T-helper 2 cell treated with Interferon-gamma antibody and Interleukin-4, amounts not matched to agents 100 ng/mL and 5 ng/mL, for 36 hours (primary cell): ENCODE measurements around the gene RMRP. TPM values are rescaled to one million over a fixed set of nuclear protein-coding genes. Genes with fewer than 3 reads are reported as not detected.

Experiments used
- intact Hi-C: fragments of 100-400 bp; cut with micrococcal nuclease; formaldehyde crosslinking; loops from one replicate; pipeline ENCODE4 v1.15.1; 2023
- total RNA-seq: library from RNA; stranded (reverse); gene quantifications from 2 replicates; pipeline ENCODE4 v1.2.3, GENCODE V29; 2022

Gene RMRP
- total RNA-seq, result 5,282 and 6,266 TPM in 2 replicates

DNA sequence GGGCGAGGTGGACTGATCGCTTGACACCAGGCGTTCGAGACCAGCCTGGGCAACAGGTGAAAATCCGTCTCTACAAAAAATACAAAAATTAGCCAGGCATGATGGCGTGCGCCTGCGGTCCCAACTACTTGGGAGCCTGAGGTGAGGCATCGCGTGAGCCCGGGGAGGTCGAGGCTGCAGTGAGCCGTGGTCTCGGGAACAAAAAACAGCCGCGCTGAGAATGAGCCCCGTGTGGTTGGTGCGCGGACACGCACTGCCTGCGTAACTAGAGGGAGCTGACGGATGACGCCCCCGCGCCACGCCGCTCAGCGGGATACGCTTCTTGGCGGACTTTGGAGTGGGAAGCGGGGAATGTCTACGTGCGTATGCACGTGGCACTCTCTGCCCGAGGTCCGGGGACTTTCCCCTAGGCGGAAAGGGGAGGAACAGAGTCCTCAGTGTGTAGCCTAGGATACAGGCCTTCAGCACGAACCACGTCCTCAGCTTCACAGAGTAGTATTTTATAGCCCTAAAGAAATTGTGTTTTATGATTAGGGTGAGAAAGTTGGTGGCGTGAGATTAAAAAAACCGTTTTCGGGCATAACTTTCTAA is at the start of gene RMRP:
RMRP (minus strand) TSS at position 474 of the 591 bp plus-strand sequence.
- intact Hi-C loops, result loop anchor here (1.0 to 5.0 kb wide), 5 partner anchors 8 to 540 kb away; partner anchors contain the start of genes ATOSB, CREB3 and TLN1

GRCh38 chr9:35706951-35707350 is 49.1 kb upstream of the RMRP start:
- intact Hi-C loops, result no loop called here

DNA sequence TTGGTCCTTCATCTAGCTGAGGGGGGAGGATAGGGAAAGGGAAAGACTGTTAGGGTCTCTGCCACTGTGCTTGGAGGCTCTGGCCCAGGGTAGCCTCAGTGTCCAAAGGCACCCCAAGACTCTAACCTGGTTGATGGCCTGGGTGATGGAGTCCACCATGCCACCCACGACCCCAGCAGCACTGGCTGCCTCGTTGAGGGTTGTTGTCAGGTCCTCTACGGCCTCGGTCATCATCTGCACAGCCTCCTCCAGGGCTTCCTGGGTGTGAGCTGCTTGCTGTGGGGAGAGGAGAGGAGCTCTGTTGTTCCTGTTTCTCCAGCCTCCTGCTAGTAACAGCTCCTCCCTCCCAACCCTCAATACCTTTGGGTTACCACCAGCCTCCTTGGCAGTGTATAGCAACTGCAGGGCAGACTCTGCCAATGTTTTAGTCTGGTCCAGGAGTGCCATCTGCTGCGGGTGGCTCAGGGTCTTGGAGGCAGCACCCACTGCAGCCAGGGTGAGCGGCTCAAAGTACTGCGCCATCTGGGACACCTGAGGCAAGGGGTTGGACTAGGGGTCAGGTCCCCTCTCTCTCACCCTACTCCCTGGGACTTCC is 48.1 kb upstream of the RMRP start:
- intact Hi-C loops, result no loop called here

GRCh38 chr9:35705372-35705771 is 47.6 kb upstream of the RMRP start:
- intact Hi-C loops, result no loop called here

GRCh38 chr9:35703906-35704672 is 46.3 kb upstream of the RMRP start:
- intact Hi-C loops, result no loop called here

DNA sequence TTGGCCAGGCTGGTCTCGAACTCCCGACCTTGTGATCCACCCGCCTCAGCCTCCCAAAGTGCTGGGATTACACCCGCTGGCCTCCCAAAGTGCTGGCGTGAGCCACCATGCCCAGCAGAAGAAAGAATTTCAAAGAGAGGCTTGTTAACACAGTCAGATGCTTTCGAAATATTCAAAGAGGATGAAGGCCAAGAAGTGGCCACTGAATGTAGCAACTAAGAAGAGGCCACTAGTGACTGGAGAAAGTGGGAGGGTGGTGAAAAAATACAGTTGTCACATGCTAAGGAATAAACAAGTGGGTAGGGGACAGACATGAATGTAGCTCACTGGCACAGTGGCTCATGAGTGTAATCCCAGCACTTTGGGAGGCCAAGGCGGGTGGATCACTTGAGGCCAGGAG is 44.9 kb upstream of the RMRP start:
- intact Hi-C loops, result no loop called here

GRCh38 chr9:35700942-35701341 is 43.1 kb upstream of the RMRP start:
- intact Hi-C loops, result no loop called here

DNA sequence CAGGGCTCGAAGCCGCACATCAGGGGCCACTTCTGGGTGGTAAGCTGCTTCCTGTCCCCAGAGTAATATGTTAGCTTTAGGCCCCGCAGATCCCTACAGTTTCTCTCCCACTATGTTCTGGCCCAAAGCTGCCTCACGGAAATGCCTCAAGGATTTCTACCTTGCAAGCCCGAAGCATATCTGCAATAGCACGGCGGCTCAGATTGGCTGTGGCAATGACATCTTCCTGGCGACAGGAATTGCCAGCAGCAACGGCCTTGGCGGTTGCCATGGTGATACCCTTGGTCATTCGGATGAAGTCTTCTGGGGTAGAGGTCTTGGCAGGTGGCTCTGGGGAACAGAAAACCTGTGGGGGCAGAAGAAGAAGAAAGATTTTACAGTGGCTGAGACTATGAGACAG is 42.2 kb upstream of the RMRP start:
- intact Hi-C loops, result no loop called here

GRCh38 chr9:35698231-35698630 is 40.4 kb upstream of the RMRP start:
- intact Hi-C loops, result no loop called here

- intact Hi-C loops, result loop anchor here (2.0 kb wide), 2 partner anchors 31 to 39 kb away; partner anchors contain the start of genes CCDC107 and RMRP
Measured at GRCh38 chr9:35697486-35697885, 39.7 kb upstream of the RMRP start.

DNA sequence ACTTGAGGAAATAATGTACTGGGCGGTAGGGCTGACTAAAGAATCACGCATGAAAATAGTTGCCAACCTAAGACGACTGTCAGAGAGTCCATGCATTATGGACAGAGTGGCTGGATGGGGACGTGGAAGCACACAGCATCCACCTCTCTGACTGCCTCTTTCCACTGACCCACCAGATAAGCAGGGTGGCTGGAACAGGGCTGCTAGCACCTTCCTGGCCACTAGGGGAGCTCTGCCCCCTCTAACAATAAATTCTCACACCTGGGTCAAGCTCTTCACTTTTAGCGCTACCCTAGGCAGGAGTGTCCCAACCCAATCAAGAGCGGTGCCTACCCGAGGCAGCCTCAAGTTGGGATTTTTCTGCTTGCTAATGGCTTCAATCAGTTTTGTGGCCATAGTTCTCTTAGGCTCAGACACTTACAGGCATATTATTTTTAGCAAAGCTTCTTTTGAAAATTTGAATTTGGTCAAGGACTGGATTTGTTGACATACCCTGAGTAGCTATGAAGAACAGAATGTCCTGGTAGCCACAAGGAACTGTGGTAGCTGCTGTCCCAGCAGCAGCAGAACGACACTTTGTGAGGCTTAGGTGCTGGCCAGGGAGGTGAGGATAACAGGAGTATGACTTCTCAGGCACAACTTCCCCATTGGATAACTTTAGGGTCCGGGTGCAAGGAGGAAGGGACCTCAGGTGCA is 38.8 kb upstream of the RMRP start:
- intact Hi-C loops, result loop anchor here (2.0 kb wide), 2 partner anchors 32 to 38 kb away; partner anchors contain the start of genes CCDC107 and RMRP

DNA sequence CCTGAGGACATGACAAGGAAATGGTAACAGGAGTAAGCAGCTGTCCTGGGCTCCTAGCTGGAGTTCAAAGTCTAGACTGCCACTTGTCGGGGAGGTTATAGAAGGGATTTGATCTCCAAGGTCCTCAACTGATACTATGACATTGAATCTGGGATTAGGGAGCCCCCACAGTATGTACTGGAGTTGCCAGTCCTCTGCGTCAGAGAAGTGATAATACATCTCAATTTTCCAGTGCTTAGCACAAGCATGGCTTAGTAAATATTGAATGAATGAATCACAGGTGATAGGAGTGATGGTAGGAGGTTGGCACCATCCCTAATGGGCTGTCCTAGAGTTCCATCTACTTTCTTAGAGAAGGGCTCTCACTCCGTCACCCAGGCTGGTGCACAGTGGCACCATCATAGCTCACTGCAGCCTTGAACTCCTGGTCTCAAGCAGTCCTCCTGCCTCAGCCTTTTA is 38.2 kb upstream of the RMRP start:
- intact Hi-C loops, result loop anchor here (2.0 kb wide), 2 partner anchors 33 to 37 kb away; partner anchors contain the start of genes CCDC107 and RMRP

GRCh38 chr9:35691757-35692301 is 34.0 kb upstream of the RMRP start:
- intact Hi-C loops, result loop anchor here (5.0 kb wide), 1 partner anchor 45 kb away; no protein-coding TSS in a partner anchor

DNA sequence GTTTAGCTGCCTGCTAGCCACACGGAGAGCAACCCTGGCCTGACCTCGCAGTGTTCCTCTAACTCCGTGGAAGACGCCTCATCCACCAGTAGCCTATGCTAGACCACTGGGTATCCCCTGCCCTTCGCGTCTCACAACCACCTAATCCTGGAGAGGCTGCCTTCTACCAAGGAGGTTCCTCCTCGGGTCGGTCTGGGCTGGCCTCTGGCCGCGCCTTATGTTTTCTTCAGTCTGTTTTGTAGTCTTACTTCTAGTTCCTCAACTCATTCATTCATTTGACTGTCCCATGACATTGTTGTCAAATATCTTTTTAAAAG is 33.5 kb upstream of the RMRP start:
- intact Hi-C loops, result loop anchor here (5.0 kb wide), 1 partner anchor 44 kb away; no protein-coding TSS in a partner anchor

DNA sequence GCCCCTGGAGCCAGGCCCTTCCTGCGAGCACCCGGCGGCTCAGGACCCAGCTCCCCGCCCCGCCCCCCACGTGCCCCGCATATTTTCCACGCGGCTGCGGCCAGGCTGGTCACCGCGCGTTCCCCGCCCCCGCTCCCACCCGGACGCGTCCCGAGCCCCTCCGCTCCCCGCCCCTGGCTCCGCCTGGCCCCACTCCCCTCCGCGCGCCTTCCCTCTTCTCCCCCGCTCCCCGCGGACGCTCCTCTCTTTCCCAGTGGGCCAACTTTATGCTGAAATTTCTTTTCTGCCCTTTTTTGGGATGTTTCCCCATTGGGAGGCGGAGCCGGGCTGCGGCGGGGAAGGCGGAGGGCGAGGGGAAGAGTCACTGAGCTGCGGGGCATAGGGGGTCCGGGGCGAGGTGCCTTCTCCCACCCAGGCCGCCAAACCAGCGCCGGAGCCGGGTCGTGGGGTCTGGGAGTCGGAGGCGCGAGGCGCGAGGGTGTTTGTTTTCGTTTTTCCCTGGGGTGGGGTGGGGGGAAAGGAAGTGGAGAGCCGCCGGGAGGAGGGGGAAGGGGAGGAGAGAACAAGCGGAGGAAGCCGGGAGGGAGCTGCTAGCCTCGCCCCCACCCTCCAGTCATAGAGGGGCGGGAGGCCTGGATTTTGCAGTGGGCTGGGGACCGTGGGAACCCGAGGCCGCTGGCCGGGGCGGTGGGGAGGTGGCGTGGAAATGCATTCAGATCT is 33.0 kb upstream of the RMRP start:
- intact Hi-C loops, result loop anchor here (5.0 kb wide), 1 partner anchor 43 kb away; no protein-coding TSS in a partner anchor

- intact Hi-C loops, result loop anchor here (5.0 kb wide), 1 partner anchor 43 kb away; no protein-coding TSS in a partner anchor
Measured at GRCh38 chr9:35690294-35690613, 32.4 kb upstream of the RMRP start.

DNA sequence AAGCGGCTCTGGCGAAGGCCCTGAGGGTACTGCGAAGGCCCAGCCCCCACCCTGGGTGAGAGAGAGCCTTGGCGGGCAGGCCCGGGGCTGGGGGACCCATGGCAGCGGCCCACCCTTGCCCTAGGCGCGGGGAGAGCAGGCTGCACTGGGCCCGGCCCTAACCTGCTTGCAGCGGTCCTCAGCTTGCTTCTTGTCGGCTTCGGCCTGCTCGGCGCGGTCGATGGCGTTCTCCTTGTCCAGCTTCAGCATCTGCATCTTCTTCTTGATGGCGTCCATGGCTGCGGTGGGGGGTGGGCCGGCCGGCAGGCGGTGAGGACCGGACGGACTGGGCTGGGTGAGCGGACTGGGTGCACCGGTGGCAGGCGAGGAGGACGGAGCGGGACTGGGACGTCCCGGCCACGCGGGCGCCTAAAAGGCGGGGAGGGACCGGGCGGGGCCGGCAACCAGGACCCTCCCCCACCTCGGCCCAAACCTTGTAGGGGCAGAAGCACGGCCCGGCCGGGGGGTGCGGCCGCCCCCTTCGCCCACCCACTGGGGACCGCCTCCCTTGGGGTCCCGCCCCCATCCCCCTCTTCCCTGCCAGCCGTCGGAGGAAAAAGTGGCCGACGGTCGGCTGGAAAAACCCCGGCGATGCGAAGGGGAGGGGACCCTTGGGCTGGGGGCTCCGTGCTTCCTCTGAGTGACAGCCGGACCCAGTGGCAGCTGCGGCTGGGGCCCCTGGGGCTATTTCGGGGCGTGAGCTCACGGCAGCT is 31.9 kb upstream of the RMRP start, which contains the start of gene TPM2:
TPM2 (minus strand) TSS at position 384 of the 752 bp plus-strand sequence; CDS start at position 276, 108 bp downstream.
- intact Hi-C loops, result loop anchor here (5.0 kb wide), 1 partner anchor 42 kb away; no protein-coding TSS in a partner anchor

- intact Hi-C loops, result no loop called here
Measured at GRCh38 chr9:35688558-35689541, 31.0 kb upstream of the RMRP start.
